DOHH2 (cell line): ENCODE measurements around the gene ADAD2.

Experiments
- CTCF ChIP-seq: fragments of 200-600 bp; sonication (generic); IDR thresholded peaks from one replicate; pipeline ENCODE4 v1.5.1; 2014; ENCODE audit warnings: antibody characterized with exemption, mild to moderate bottlenecking, low read depth, low read length; ENCODE audit not compliant: poor library complexity, severe bottlenecking
- EZH2phosphoT487 ChIP-seq: fragments of 200-600 bp; sonication (generic); IDR thresholded peaks from 2 replicates; pipeline ENCODE4 v1.6.1; 2017; ENCODE audit warnings: borderline replicate concordance, mild to moderate bottlenecking, antibody characterized with exemption, low read length, moderate library complexity, mixed read lengths

DNA sequence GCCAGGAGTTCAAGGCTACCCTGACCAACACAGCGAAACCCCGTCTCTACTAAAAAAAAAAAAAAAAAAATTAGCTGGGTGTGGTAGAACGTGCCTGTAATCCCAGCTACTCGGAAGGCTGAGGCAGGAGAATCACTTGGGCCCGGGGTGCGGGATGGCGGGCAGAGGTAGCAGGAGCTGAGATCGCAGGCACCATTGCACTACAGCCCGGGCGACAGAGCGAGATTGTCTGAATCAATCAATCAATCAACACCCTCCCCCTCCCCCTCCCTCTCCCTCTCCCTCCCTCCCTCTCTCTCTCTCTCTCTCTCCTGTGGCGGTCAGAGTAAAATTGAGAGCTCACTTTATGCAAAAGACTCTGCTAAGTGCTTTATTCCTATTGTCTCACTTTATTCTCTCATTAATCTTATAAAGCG is 47.2 kb upstream of the ADAD2 start:
- TF ChIP-seq CTCF (no peak), EZH2phosphoT487 (no peak)
